CD4-positive, alpha-beta T cell (primary cell): ENCODE data around the gene KRT79. TPM values are rescaled to one million over a fixed set of nuclear protein-coding genes. Genes with fewer than 3 reads are reported as not detected.

Experiments used
- ATAC-seq: fragments of 200-7000 bp; cut with Tn5 transposase; one replicate; pipeline ENCODE4 v1.10.0; 2022; ENCODE audit warnings: mild to moderate bottlenecking; ENCODE audit not compliant: poor library complexity
- CTCF ChIA-PET: fragments of 350-600 bp; sonication (Branson Sonifier 250); formaldehyde crosslinking; loops from one replicate; lab custom pipeline; 2021; ENCODE audit warnings: antibody characterized with exemption, inconsistent platforms; lab: Charles Lee
- POLR2A ChIA-PET: fragments of 350-600 bp; sonication (Branson Sonifier 250); formaldehyde crosslinking; loops from one replicate; lab custom pipeline; 2021; ENCODE audit warnings: antibody characterized with exemption, inconsistent platforms; lab: Charles Lee
- DNase-seq, 14 experiments: peaks; one replicate each; pipeline ENCODE4 v3.0.0-alpha.2; 2013 to 2020; ENCODE audit warnings: mixed read lengths in 2 of 14
- H3K27ac ChIP-seq, 2 donors: one replicate each; pipeline versions ENCODE4 v1.5.1 to v1.7.0; 2013; ENCODE audit warnings: low read length in 2 of 2, low read depth in 1 of 2, mild to moderate bottlenecking in 1 of 2
- H3K27me3 ChIP-seq, 2 experiments: 1 replicate in 1 of 2; 2 replicates in 1 of 2; pipeline versions ENCODE4 v1.6.1 to v1.7.0; 2013; ENCODE audit warnings: low read length in 2 of 2, control low read depth in 1 of 2, mild to moderate bottlenecking in 1 of 2, moderate library complexity in 1 of 2; ENCODE audit not compliant: insufficient read depth in 2 of 2, control insufficient read depth in 1 of 2
- H3K36me3 ChIP-seq: one replicate; pipeline ENCODE4 v1.6.1; 2013; ENCODE audit warnings: low read length, control low read depth; ENCODE audit not compliant: insufficient read depth
- H3K4me1 ChIP-seq: one replicate; pipeline ENCODE4 v1.6.1; 2013; ENCODE audit warnings: low read length, control low read depth; ENCODE audit not compliant: insufficient read depth
- H3K4me3 ChIP-seq: one replicate; pipeline ENCODE4 v1.5.1; 2013; ENCODE audit warnings: mild to moderate bottlenecking, low read length, moderate library complexity
- H3K9me3 ChIP-seq, 2 experiments: 1 replicate in 1 of 2; 2 replicates in 1 of 2; pipeline versions ENCODE4 v1.6.1 to v1.7.0; 2013; ENCODE audit warnings: low read length in 2 of 2, mild to moderate bottlenecking in 2 of 2, control low read depth in 1 of 2, moderate library complexity in 1 of 2; ENCODE audit not compliant: control insufficient read depth in 1 of 2, insufficient read depth in 1 of 2
- H3K27ac Mint-ChIP-seq: one replicate; pipeline ENCODE4 v1.8.0; 2020; ENCODE audit warnings: mixed read lengths
- H3K27me3 Mint-ChIP-seq: one replicate; pipeline ENCODE4 v1.8.0; 2021; ENCODE audit warnings: mixed read lengths
- H3K36me3 Mint-ChIP-seq: one replicate; pipeline ENCODE4 v1.8.0; 2021; ENCODE audit warnings: low read depth, mixed read lengths
- H3K4me1 Mint-ChIP-seq: one replicate; pipeline ENCODE4 v1.8.0; 2021; ENCODE audit warnings: low read depth, mixed read lengths
- H3K4me3 Mint-ChIP-seq: one replicate; pipeline ENCODE4 v1.8.0; 2020; ENCODE audit warnings: mild to moderate bottlenecking, mixed read lengths
- H3K9me3 Mint-ChIP-seq: one replicate; pipeline ENCODE4 v1.8.0; 2020; ENCODE audit warnings: mixed read lengths
- intact Hi-C, 2 experiments: fragments of 100-400 bp; cut with DNase I in 1 of 2; cut with micrococcal nuclease in 1 of 2; formaldehyde crosslinking; loops; one replicate each; pipeline versions ENCODE4 v1.15.1 to v1.9.0; 2023 to 2025; cut with DNase I, micrococcal nuclease
- total RNA-seq, 174 experiments: library from RNA in 2 of 174; stranded (reverse) in 2 of 174; gene quantifications; one replicate each; pipeline ENCODE4 v1.2.3 and lab custom pipeline; 2021 to 2026
- TF ChIP-seq, protein P1 (sequence below): fragments of 200-600 bp; IDR thresholded peaks from one replicate; pipeline ENCODE4 v1.8.0; 2022; ENCODE audit warnings: antibody characterized with exemption, mild to moderate bottlenecking

The KRT79 gene
- total RNA-seq, 2 experiments from 2014 or later = not detected

DNA sequence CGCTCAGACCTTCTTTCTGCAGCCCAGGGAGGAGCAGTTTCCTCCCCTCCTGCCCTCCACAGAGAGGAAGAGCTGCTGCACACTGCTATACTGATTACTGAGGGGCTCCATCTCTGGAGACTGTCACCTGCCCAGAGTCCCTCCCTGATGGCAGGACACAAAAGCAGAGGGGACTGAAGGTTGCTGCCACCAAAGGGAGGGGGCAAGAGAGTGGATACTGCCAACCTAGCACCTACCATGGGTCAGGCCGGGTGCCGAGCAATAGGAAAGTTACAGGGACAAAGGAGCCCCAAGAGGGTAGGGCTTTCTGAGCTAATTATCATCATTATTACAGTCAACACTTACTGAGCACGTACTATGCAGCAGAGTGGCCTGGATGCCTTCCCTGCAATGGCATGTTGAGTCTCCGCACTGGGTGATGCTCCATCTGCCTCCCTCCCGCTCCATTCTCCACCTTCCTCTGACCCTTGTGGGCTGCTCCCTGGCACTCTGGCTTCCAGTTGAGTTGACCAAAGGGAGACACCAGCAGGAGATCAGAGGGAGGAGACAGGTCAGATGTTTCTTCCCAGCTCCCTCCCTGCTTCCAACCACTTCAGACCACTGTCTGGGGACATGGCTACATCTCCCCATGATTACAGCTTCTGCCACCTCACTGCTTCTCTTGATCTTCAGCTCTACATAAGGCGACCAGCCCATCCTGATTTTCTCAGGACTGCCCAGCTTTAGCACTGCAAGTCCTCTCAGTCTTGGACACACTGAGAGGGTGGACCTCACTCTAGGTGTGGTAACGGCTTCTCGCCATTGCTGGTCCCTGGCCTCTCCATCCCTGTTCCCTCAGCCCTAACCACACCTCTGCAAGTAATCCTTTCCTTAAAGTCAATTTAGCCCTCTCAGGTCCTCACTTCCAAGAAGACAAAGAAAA, 2.6 kb upstream of the KRT79 start:
- CTCF ChIA-PET = no interaction called here
- no peaks in the 10 kb centered on the region for H3K36me3 ChIP-seq
- no peak overlapping the region for H3K4me3 Mint-ChIP-seq
- H3K36me3 Mint-ChIP-seq = no peaks in the 10 kb centered on the region
- H3K27me3 Mint-ChIP-seq = peaks cover 9% of the 10 kb centered on the region
- H3K4me1 ChIP-seq = peaks cover 8% of the 10 kb centered on the region
- ATAC-seq = no peak
- peaks cover 18% of the 10 kb centered on the region for H3K4me1 Mint-ChIP-seq
- intact Hi-C loops = no loop called here
- H3K27ac ChIP-seq = no peak overlapping the region
- POLR2A ChIA-PET = no interaction called here
- H3K9me3 Mint-ChIP-seq = no peaks in the 10 kb centered on the region
- H3K27me3 ChIP-seq = no peaks in the 10 kb centered on the region
- no peak overlapping the region for H3K4me3 ChIP-seq
- H3K27ac Mint-ChIP-seq = peak overlapping the region; percentile 55
- H3K9me3 ChIP-seq = no peaks in the 10 kb centered on the region
- DNase-seq = no peak
- TF ChIP-seq, protein P1, sequence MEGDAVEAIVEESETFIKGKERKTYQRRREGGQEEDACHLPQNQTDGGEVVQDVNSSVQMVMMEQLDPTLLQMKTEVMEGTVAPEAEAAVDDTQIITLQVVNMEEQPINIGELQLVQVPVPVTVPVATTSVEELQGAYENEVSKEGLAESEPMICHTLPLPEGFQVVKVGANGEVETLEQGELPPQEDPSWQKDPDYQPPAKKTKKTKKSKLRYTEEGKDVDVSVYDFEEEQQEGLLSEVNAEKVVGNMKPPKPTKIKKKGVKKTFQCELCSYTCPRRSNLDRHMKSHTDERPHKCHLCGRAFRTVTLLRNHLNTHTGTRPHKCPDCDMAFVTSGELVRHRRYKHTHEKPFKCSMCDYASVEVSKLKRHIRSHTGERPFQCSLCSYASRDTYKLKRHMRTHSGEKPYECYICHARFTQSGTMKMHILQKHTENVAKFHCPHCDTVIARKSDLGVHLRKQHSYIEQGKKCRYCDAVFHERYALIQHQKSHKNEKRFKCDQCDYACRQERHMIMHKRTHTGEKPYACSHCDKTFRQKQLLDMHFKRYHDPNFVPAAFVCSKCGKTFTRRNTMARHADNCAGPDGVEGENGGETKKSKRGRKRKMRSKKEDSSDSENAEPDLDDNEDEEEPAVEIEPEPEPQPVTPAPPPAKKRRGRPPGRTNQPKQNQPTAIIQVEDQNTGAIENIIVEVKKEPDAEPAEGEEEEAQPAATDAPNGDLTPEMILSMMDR = no peak

DNA sequence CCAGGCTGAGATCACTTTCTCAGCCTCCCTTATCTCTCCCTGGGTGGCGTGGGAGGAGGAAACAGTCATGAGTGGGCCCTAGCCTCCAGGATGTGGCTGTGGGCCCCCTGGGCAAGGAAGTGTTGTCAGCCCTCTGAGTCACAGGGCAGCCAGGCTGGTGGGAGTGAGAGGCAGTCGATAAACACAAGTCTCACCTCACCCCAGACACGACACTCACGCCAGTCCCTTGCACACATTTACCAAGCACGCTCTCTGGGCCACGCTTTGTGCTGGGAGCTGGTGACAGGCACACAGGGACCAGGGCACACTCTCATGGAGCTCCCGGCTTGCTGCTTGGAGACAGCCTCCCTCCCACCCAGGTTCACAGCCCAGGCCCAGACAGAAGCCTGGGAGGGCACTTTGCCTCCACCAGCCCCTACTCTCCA, 1.9 kb upstream of the KRT79 start:
- peak in 9 of 14 experiments; percentile 8 to 48 (median 40) for DNase-seq

DNA sequence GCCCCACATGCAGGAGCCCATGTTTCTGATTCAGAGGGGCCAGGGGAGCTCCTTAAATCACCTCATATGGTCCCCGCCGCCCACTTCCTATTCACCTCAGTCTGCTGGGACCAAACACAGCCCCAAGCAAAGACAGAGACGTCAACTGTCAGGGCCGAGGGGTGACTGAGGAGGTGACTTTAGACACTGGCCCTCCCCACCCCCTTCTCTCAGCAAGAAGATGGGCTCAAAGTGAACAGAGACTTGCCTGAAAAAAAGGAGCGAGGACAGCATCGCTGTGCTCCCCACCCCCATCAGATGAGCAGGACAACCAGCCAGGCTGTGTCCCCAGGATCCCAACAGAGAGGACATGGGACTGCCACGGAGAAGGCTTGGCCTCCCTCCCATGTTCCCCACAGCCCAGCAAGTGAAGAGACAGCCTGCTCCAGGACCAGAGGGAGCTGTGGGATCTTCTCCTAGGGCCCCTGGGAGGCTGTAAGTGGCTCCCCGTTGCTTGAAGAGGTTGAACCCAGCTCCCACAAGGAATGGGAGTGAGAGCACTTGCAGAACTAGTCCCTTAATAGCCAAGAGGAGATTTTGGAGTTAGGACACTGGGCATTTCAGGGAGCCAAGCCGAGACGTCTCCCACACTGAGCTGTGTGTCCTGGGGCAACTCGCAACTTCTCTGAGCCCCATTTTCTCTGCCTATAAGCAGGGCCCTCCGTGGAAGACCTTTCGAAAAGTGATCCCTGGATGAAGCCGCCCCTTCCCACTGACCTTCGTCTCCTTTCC, 1.3 kb upstream of the KRT79 start:
- CTCF ChIA-PET = no interaction called here

More for the DNA sequence above, 1.9 kb upstream of the KRT79 start:
- Histone ChIP-seq H3K27me3 (no peaks in the 10 kb centered on the region), H3K4me1 (peaks cover 8% of the 10 kb centered on the region), H3K27ac (no peak overlapping the region), H3K36me3 (no peaks in the 10 kb centered on the region), H3K4me3 (no peak overlapping the region), H3K9me3 (no peaks in the 10 kb centered on the region)
- no peaks in the 10 kb centered on the region for H3K9me3 Mint-ChIP-seq
- H3K36me3 Mint-ChIP-seq = no peaks in the 10 kb centered on the region
- H3K27ac Mint-ChIP-seq = no peak overlapping the region
- peak; percentile 62 for ATAC-seq
- intact Hi-C loops = no loop called here
- peaks cover 9% of the 10 kb centered on the region for H3K27me3 Mint-ChIP-seq
- H3K4me3 Mint-ChIP-seq = no peak overlapping the region
- POLR2A ChIA-PET = no interaction called here
- CTCF ChIA-PET = no interaction called here
- H3K4me1 Mint-ChIP-seq = peaks cover 18% of the 10 kb centered on the region
- TF ChIP-seq, protein P1 = no peak

More for the DNA sequence above, 1.3 kb upstream of the KRT79 start:
- DNase-seq = no peak
- no peak overlapping the region for H3K27ac Mint-ChIP-seq
- H3K4me3 Mint-ChIP-seq = no peak overlapping the region
- H3K27me3 Mint-ChIP-seq = peaks cover 9% of the 10 kb centered on the region
- H3K27me3 ChIP-seq = no peaks in the 10 kb centered on the region
- POLR2A ChIA-PET = no interaction called here
- H3K36me3 ChIP-seq = no peaks in the 10 kb centered on the region
- H3K9me3 Mint-ChIP-seq = no peaks in the 10 kb centered on the region
- no peak overlapping the region for H3K27ac ChIP-seq
- no peak overlapping the region for H3K4me3 ChIP-seq
- TF ChIP-seq, protein P1 = no peak
- no peak for ATAC-seq
- peaks cover 18% of the 10 kb centered on the region for H3K4me1 Mint-ChIP-seq
- H3K36me3 Mint-ChIP-seq = no peaks in the 10 kb centered on the region
- peaks cover 8% of the 10 kb centered on the region for H3K4me1 ChIP-seq
- intact Hi-C loops = no loop called here
- no peaks in the 10 kb centered on the region for H3K9me3 ChIP-seq
